ENCODE data around the gene PLA2G6. TPM values are rescaled to one million over a fixed set of nuclear protein-coding genes. Genes with fewer than 3 reads are reported as not detected.

The PLA2G6 gene
- total and polyA plus RNA-seq, 2 experiments from 2014 or later, result 28.2 to 30.2 TPM

- no peaks in the 10 kb centered on the region for H3K9me2 ChIP-seq (replicated peaks; ENCODE audit: insufficient read depth)
- H3K79me2 ChIP-seq, result peaks cover 3% of the 10 kb centered on the region
- no peaks in the 10 kb centered on the region for H3K27me3 ChIP-seq
- peaks cover 6% of the 10 kb centered on the region for H3K4me1 ChIP-seq (ENCODE audit: insufficient read depth)
- H3K9me3 ChIP-seq (ENCODE audit: low read depth), result no peaks in the 10 kb centered on the region
- 89% methylated on average over 14 of the region's 14 CpGs for WGBS (ENCODE audit: low lambda C conversion rate, missing lambda C conversion rate)
- H3K27ac ChIP-seq, result peak overlapping the region; percentile 86
- no peak overlapping the region for H3K4me2 ChIP-seq
- no peaks in the 10 kb centered on the region for H3K36me3 ChIP-seq (replicated peaks; ENCODE audit: insufficient read depth, low read depth)
- no peak for DNase-seq (ENCODE audit: low spot score)
- H4K20me1 ChIP-seq (ENCODE audit: insufficient read depth, poor library complexity, severe bottlenecking), result no peaks in the 10 kb centered on the region
- H3K4me3 ChIP-seq, result no peak overlapping the region
- TF ChIP-seq CTCF (IDR thresholded peaks at IDR 0.05; ENCODE audit: poor library complexity), result no peak
- no peak for TF ChIP-seq EZH2 (IDR thresholded peaks at IDR 0.05; ENCODE audit: borderline replicate concordance)
- no peak for TF ChIP-seq EZH2phosphoT487 (IDR thresholded peaks at IDR 0.05; ENCODE audit: low read depth, severe bottlenecking, unreplicated experiment)
- H2AFZ ChIP-seq, result no peak overlapping the region
These were observed 47.5 kb upstream of the PLA2G6 start for GRCh38 chr22:38228873-38229740.

- H3K9me2 ChIP-seq (replicated peaks; ENCODE audit: insufficient read depth), result no peaks in the 10 kb centered on the region
These were observed 46.8 kb upstream of the PLA2G6 start for GRCh38 chr22:38228326-38228872.

GRCh38 chr22:38226853-38227649 lies 45.4 kb upstream of the PLA2G6 start:
- 97% methylated on average over 23 of the region's 25 CpGs for WGBS (ENCODE audit: low lambda C conversion rate, missing lambda C conversion rate)
- no peak for TF ChIP-seq CTCF (IDR thresholded peaks at IDR 0.05; ENCODE audit: poor library complexity)
- TF ChIP-seq EZH2 (IDR thresholded peaks at IDR 0.05; ENCODE audit: borderline replicate concordance), result no peak
- TF ChIP-seq EZH2phosphoT487 (IDR thresholded peaks at IDR 0.05; ENCODE audit: low read depth, severe bottlenecking, unreplicated experiment), result no peak
- H4K20me1 ChIP-seq (ENCODE audit: insufficient read depth, poor library complexity, severe bottlenecking), result no peaks in the 10 kb centered on the region
- peaks cover 6% of the 10 kb centered on the region for H3K4me1 ChIP-seq (ENCODE audit: insufficient read depth)
- H3K4me3 ChIP-seq, result no peak overlapping the region
- H3K9me2 ChIP-seq (replicated peaks; ENCODE audit: insufficient read depth), result no peaks in the 10 kb centered on the region
- no peaks in the 10 kb centered on the region for H3K79me2 ChIP-seq
- H2AFZ ChIP-seq, result no peak overlapping the region
- no peak for DNase-seq (ENCODE audit: low spot score)
- H3K4me2 ChIP-seq, result no peak overlapping the region
- no peak overlapping the region for H3K27ac ChIP-seq
- H3K36me3 ChIP-seq (replicated peaks; ENCODE audit: insufficient read depth, low read depth), result no peaks in the 10 kb centered on the region
- H3K27me3 ChIP-seq, result no peaks in the 10 kb centered on the region
- H3K9me3 ChIP-seq (ENCODE audit: low read depth), result no peaks in the 10 kb centered on the region

More at GRCh38 chr22:38228326-38228872, 46.8 kb upstream of the PLA2G6 start:
- 70% methylated on average over 3 of the region's 3 CpGs for WGBS (ENCODE audit: low lambda C conversion rate, missing lambda C conversion rate)
- no peak overlapping the region for H3K4me2 ChIP-seq
- H4K20me1 ChIP-seq (ENCODE audit: insufficient read depth, poor library complexity, severe bottlenecking), result no peaks in the 10 kb centered on the region
- H3K9me3 ChIP-seq (ENCODE audit: low read depth), result no peaks in the 10 kb centered on the region
- H3K79me2 ChIP-seq, result peaks cover 2% of the 10 kb centered on the region
- peak overlapping the region; percentile 86 for H3K27ac ChIP-seq
- no peaks in the 10 kb centered on the region for H3K36me3 ChIP-seq (replicated peaks; ENCODE audit: insufficient read depth, low read depth)
- H2AFZ ChIP-seq, result no peak overlapping the region
- peaks cover 6% of the 10 kb centered on the region for H3K4me1 ChIP-seq (ENCODE audit: insufficient read depth)
- H3K27me3 ChIP-seq, result no peaks in the 10 kb centered on the region
- H3K4me3 ChIP-seq, result no peak overlapping the region
- TF ChIP-seq EZH2 (IDR thresholded peaks at IDR 0.05; ENCODE audit: borderline replicate concordance) (no peak), CTCF (IDR thresholded peaks at IDR 0.05; ENCODE audit: poor library complexity) (no peak), EZH2phosphoT487 (IDR thresholded peaks at IDR 0.05; ENCODE audit: low read depth, severe bottlenecking, unreplicated experiment) (no peak)
- DNase-seq (ENCODE audit: low spot score), result no peak

Data from hepatocyte (in vitro differentiated cells).